NCI-H1048 (cell line): ENCODE data around the gene MINK1.
"Not testable (repeated sequence)": the region's sequence is repeated elsewhere in the genome, so short reads cannot be mapped to it uniquely, and the experiment has no call there.

Experiments
- DNase-seq: peaks from one replicate; lab custom pipeline; 2025; lab: John Stamatoyannopoulos, UW

Gene MINK1

DNA sequence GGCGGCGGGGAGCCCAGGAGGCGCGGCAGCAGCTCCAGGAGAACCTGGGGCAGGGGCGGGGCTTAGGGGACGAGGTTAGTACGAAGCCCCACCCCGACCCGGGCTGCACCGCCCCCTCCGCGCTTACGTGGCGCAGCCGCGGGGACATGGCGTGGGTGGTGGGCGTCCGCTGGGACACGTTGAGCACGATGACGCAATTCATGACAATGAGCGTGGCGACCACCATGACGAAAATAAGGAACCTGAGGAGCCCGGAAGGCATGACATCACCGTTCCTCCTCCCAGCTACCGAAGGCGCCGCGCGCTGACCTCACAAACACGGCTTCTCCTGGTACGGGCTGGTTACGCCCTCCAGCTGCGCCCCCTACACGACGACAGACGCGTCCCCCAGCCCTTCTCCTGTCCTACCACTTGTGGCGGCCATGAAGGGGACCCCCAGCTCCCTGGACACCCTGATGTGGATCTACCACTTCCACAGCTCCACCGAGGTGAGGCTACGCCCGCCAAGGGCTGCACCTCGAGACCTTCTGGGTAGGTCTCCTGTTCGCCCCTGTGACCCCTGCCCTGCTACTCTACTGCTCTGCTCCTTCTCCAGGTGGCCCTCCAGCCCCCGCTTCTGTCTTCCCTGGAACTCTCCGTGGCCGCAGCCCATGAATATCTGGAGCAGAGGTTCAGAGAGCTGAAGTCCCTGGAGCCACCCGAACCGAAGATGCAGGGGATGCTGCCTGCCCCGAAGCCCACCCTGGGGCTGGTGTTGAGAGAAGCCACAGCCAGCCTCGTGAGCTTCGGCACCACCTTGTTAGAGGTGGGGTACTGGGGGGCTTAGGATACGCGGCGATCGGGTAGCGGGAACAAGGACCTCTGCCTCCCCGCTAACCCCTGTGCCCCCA is 66.4 kb downstream of the MINK1 start, which contains the start of gene C17orf107:
C17orf107 (plus strand) TSS at position 196 of the 890 bp plus-strand sequence; CDS start at position 423, 227 bp downstream.
- no peak for DNase-seq

DNA sequence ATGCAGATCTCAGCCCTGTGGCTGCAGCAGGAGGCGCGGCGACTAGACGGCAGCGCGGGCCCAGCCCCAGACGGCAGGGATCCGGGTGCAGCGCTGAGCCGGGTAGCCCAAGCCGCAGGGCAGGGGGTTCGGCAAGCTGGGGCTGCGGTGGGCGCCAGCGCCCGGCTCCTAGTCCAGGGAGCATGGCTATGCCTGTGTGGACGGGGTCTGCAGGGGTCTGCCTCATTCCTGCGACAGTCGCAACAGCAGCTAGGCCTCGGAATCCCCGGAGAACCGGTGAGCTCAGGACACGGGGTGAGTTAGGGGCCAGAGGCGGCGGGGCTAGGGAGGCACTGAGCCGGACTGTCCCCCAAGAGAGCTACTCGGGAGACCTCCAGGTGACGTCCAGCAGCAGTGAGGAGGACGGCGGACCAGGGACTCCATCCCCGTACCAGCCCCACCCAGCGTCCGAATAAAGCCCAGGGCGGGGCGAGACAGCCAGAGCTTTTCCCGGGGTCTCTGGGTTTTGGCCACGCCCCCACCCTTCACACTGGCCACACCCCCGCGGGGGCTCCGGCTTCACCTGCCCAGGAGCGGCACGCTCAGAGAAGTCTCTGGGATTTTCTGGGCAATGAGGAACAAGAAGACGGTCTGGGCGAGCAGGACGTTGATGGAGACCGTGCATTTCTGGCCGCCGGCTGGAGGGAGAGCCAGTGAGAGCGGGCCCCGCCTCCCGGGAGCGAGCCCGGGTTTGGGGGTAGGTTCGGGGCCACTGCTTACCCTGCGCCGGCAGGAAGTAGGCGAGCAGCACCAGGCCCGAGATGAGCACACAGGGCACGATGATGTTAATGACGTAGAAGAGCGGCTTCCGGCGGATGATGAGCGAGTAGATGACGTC is 67.3 kb downstream of the MINK1 start:
- no peak for DNase-seq

DNA sequence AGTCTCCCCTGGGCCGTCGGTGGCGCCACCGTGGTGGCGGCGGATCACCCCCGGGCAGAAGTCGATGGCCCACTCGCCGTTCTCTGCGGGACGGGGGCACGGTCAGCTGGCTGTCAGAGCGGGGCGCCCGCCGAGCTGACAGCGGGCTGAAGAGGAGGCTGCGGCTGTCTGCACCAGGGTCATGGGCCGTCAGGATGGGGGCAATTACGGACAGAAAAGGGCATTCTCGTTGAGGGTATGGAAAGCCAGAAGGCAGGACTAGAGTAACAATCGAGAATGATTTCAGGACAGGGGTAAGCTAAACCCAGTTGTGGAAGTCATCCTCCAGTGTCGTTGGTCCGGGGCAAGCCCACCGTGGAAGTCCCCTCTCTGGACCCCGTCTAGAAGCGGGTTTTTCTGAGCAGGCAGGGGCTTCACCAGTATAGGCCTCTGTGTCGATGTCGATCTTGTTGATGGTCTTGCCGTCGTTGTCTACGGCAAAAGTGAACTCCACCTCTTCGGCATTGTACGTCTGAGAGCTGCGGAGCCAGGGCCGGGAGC is 68.0 kb downstream of the MINK1 start:
- DNase-seq = no peak

DNA sequence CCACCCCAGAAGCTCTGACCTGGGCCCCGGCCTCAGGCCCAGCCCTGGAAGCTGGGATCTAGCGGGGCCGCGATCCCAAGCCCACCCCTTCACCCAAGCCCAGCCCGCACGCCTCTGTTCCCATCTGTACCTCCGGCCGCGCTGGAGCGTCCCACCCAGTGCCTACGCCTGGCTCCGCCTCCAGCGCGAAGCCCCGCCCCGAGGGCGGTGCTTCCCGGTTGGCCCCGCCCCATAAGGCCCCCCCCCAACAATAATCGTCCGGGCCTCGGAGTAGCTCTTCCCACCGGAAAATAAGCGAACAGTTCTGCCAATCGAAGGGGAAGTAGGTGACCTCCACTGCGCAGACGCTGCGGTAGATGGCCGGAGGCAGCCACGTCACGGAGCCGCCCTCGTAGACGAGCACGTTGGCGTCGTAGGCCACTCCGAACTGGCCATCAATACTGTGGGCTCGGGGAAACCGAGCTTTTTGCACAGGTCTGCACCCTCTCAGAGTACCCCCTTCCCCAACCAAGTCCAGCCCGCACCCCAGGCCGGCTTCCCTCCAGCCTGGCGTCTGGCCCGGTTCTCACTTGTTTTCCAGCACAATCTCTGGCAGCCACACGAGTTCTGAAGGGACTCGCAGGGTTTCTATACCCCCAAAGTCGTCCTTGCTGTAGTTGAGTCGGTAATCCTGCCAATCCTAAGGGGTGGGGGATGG is 68.7 kb downstream of the MINK1 start:
- DNase-seq = no peak

DNA sequence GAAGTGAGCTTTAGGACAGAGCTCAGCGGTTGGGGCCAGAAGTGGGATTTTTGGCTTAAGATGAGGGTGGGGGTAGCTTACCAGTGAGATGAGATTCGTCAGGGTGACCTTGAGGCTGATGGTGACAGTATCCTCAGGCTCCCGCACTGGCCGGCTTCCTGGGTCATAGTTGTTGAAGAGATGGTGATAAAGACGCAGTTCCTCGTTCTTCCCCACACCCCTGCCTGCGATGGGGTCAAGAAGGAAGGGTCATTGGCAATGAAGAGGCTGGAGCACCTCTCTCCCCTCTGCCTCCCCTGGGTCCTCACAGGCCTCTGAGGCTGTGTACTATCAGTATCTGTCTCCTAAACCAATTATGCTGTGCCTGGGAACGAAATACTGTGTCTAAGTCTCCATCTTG is 69.4 kb downstream of the MINK1 start:
- DNase-seq = no peak

DNA sequence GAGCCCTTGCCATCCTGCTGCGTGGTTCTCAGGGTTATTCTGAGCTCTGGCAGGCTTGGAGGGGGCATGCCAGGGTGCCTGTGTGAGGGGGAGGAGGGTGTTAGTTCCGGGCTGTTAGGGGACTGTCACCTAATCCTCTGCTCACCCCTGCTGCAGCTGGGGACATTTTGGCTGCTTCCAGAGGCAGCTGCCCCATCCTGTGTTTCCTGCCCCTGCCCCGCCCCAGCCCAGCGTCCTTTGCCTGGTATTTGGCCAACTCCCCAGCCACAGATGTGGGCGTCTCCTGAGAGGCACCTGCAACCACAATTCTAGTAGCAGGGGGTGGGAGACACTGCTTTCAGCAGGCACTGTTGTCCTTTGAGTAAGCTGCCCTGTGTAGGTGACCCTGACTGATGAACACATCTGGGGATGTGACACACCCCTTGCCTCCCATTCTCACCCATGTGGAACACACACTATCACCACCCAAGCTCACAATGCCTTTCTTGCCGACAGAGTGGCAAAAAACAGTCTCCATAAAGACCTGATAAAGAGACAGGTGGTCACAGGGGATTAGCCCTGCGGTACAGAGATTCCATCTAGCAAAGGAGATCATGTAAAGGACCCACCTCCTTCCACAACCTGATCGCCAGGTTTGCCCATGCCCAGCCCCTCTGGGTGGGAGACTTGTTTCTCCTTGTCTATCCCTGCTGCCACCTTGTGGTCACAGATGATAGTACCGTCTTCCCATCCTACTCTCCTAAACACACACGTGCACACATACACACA is 70.1 kb downstream of the MINK1 start, which contains the start of gene CHRNE:
CHRNE (minus strand) TSS at position 48 of the 768 bp plus-strand sequence; CDS start at position 13, 35 bp downstream.
- peak; percentile 59 for DNase-seq

DNA sequence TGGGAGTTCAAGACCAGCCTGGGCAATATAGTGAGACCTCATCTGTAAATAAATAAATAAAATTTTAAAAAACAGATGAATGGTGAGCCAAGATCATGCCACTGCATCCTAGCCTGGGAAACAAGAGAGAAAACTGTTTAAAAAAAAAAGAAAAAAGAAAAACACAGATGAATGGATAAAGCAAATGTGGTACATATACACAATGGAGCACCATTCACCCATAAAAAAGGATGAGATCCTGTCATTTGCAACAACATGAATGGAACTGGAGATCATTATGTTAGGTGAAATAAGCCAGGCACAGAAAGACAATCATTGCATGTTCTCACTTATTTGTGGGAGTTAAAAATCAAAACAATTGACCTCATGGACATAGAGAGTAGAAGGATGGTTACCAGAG is 73.5 kb downstream of the MINK1 start:
- DNase-seq = not testable (repeated sequence)

DNA sequence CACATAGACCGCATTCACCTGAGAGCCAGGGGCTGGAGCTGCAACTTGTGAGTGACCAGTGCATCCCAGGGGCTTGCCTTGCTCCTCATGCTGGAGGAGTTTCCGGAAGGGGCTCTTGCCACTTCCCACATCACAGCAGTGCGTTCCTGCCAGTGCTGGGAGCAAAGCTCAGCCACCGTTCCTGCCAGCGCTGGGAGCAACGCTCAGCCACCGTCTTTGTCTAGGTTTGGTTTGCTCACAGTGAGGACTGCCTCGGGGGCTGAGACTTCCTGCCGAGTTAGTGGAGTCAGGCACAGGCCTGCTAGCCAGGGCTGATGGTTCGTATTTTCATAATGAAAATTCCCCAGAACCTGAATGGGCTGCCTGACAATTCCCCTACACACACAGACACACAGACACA is 75.2 kb downstream of the MINK1 start:
- no peak for DNase-seq

DNA sequence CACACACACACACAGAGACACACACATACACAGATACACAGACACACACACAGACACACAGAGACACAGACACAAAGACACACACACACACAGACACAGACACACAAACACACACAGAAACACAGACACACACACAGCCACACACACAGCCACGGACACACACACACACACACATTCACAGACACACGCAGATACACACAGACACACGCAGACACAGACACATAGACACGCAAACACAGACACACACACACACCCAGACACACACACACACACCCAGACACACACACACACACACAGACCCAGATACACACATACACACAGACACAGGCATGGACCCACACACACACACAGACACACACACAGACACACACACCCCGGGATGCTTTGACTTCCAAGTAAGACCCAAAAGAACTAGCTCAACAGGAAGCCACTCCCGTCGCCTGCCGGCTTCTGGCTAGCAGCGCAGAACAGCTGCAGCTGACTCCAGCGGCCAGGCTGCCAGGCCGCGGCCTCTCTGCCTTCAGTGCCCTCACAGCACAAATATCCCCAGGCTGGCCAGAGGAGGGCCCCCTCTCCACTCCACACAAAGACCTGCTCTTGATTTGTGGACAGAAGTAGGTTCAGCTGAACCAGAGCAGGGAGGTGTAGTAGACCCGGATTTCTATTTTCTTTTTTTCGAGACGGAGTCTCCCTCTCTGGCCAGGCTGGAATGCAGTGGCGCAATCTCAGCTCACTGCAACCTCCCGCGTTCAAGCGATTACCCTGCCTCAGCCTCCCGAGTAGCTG is 75.8 kb downstream of the MINK1 start:
- no peak for DNase-seq

DNA sequence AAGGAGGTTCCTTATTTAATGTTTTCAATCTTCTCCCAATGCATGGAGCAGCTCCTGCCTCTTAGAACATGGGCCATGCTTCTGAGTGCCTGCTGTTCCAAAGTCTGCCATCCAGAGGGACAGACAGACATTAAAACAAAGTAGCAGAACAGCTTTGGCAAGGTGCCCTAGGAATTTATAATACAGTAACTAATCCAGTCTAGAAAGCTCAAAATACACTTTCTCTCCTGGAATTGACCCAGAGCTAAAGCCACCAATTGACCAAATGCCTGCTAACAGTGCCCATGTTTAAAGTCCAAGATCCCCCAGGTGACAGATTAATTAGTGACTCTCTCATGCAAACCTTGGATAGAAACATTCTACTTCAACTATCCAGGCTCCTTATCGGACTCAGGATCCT is 80.9 kb downstream of the MINK1 start:
- no peak for DNase-seq

DNA sequence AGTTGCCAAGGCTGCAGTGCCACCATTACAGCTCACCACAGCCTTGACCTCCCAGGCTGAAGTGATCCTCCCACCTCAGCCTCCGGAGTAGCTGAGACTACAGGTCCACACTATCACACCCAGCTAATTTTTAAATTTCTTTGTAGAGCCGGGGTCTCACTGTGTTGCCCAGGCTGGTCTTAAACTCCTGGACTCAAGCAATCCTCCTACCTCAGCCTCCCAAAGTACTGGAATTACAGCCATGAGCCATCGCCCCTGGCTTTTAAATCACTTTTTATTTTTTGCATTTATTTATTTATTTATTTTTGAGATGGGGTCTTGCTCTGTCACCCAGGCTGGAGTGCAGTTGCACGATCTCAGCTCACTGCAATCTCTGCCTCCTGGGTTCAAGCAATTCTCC is 81.4 kb downstream of the MINK1 start:
- DNase-seq = not testable (repeated sequence)

DNA sequence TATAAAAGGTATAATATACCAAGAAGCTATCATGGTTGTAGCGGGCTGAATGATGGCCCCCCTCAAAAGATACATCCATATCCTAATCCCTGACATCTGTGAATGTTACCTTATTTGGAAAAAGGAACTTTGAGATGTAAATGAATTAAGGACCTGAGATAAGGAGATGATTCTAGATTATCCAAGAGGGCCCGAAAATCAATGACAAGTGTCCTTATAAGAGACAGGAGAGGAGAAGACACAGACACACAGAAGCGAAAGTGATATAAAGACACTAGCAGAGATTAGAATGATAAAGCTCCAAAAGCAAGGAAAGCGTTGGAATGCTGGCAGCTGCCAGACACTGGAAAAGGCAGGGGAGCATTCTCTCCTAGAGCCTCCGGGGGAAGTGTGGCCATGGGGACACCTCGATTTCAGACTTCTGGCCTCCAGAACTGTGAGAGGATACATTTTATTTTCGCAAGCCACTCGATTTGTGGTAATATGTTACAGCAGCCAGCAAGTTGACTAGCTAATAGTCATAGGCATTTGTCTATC is 86.4 kb downstream of the MINK1 start:
- DNase-seq = no peak

DNA sequence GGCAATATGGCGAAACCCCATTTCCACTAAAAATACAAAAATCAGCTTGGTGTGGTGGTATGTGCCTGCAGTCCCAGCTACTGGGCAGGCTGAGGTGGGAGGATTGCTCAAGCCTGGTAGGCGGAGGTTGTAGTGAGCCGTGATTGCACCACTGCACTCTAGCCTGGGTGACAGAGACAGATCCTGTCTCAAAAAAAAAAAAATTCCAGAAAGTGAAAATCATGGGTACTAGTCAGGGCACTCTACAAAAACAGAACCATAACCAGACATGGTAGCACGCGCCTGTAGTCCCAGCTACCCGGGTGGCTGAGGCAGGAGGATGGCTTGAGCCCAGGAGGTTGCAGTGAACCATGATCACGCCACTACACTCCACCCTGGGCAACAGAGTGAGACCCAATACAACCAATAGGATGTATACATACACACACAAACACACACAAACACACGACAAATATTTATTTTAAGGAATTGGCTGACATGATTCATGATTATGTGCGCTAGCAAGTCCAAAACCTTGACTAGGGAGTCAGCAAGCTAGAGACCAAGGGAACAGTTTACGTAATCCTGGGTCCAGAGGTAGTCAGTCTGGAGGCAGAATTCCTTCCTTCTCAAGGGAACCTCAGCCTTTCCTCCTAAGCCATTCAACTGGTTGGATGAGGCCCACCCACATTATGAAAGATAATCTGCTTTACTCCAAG is 87.4 kb downstream of the MINK1 start:
- DNase-seq = no peak

DNA sequence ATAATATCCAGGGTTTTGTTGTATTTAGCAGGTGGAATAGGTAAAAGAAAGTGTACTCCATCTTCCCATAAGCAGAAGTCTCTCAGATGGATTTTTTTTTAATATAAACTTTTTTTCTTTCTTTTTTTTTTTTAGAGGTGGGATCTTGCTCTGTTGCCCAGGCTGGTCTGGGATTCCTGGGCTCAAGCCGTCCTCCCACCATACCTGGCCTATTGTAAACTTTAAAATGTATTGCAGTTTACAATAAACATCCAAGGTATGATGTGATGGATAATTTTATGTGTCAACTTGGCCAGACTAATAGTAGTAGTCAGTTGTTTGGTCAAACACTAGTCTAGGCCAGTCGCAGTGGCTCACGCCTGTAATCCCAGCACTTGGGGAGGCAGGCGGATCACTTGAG is 88.2 kb downstream of the MINK1 start:
- DNase-seq = no peak

DNA sequence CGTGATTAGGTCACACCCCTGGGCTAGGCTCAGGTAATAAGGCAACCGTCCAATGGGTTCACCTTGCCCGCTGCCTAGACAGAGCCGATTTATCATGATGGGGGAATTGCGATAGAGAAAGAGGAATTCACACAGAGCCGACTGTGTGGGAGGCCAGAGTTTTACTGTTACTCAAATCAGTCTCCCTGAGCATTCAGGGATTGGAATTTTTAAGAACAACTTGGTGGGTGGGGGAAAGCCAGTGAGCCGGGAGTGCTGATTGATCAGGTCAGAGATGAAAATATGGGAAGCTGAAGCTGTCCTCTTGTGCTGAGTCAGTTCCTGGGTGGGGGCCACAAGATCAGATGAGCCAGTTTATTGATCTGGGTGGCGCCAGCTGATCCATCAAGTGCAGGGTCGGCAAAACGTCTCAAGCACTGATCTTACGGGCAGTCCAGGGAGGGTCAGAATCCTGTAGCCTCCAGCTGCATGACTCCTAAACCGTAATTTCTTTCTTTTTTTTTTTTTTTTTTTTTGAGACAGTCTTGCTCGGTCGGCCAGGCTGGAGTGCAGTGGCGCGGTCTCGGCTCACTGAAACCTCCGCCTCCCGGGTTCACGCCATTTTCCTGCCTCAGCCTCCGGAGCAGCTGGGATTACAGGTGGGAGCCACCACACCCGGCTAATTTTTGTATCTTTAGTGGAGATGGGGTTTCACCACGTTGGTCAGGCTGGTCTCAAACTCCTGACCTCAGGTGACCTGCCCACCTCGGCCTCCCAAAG is 93.6 kb downstream of the MINK1 start:
- DNase-seq = not testable (repeated sequence)

DNA sequence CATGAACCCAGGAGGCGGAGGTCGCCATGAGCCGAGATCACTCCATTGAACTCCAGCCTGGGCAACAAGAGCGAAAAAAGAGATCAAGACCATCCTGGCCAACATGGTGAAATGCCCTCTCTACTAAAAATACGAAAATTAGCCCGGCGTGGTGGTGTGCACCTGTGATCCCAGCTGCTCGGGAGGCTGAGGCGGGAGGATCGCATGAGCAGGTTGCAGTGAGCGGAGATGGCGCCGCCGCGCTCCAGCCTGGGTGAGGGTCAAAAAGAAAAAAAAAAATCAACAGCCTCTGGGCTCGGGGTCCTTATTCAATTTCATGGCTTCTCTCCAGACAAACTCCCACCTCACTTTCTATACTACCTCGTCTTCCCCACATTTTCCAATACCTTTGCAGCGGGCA is 95.7 kb downstream of the MINK1 start:
- no peak for DNase-seq

DNA sequence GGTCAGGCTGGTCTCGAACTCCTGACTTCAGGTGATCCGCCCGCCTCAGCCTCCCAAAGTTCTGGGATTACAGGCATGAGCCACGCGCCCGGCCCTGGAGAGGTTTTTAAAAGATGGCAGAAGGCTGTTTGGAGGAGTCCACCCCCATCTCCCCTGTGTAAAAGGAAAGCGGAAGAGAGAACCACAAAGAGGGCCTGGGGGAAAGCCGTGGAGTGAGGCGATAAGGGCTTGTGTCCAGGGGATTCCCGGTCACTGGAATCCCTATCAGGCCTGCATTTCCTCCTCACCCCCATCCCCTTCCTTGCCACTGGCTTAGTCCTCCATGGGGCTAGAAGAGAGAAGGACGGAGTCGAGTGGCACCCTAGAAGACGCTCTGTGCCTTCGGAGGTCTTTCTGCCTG is 98.8 kb downstream of the MINK1 start, which contains the start of gene GP1BA:
GP1BA (plus strand) TSS at position 315 of the 400 bp plus-strand sequence. CDS start 328 bp downstream, outside the sequence.
- DNase-seq = no peak

DNA sequence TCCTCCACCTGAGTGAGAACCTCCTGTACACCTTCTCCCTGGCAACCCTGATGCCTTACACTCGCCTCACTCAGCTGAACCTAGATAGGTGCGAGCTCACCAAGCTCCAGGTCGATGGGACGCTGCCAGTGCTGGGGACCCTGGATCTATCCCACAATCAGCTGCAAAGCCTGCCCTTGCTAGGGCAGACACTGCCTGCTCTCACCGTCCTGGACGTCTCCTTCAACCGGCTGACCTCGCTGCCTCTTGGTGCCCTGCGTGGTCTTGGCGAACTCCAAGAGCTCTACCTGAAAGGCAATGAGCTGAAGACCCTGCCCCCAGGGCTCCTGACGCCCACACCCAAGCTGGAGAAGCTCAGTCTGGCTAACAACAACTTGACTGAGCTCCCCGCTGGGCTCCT is 99.6 kb downstream of the MINK1 start:
- no peak for DNase-seq
